T-helper 1 cell treated with Interleukin-12 subunit alpha and Interleukin-12 subunit beta and Interleukin-4 antibody, amounts not matched to agents 30 ng/mL and 1 ng/mL, for 36 hours (primary cell): ENCODE results near the gene SCAF4. TPM values are rescaled to one million over a fixed set of nuclear protein-coding genes. Genes with fewer than 3 reads are reported as not detected.

ENCODE experiments used
- intact Hi-C: fragments of 100-400 bp; cut with micrococcal nuclease; formaldehyde crosslinking; loops from one replicate; pipeline ENCODE4 v1.15.1; 2024
- total RNA-seq: library from RNA; stranded (reverse); gene quantifications from 2 replicates; pipeline ENCODE4 v1.2.3, GENCODE V29; 2022

The SCAF4 gene
- total RNA-seq, 1 donor from 2014 or later = 57.0 TPM

- intact Hi-C loops = loop anchor here (10.0 kb wide), 1 partner anchor 383 kb away; no protein-coding TSS in a partner anchor
Observed at GRCh38 chr21:31737586-31738397, 5.9 kb upstream of the SCAF4 start.

- intact Hi-C loops = loop anchor here (10.0 kb wide), 1 partner anchor 381 kb away; no protein-coding TSS in a partner anchor
Observed at GRCh38 chr21:31735511-31735992, 3.6 kb upstream of the SCAF4 start.

GRCh38 chr21:31733551-31734149, 1.7 kb upstream of the SCAF4 start:
- intact Hi-C loops = loop anchor here (2.0 to 10.0 kb wide), 8 partner anchors 175 to 1909 kb away; partner anchors contain the start of genes CFAP298, CRYZL1, EVA1C and ITSN1

GRCh38 chr21:31732597-31733550, 956 bp upstream of the SCAF4 start:
- intact Hi-C loops = loop anchor here (1.0 to 10.0 kb wide), 11 partner anchors 74 to 1909 kb away; partner anchors contain the start of genes CFAP298, CRYZL1, EVA1C and ITSN1

GRCh38 chr21:31731056-31731856, 662 bp downstream of the SCAF4 start:
- intact Hi-C loops = loop anchor here (1.0 to 10.0 kb wide), 10 partner anchors 8 to 1911 kb away; partner anchors contain the start of genes CRYZL1, EVA1C, ITSN1 and SYNJ1

DNA sequence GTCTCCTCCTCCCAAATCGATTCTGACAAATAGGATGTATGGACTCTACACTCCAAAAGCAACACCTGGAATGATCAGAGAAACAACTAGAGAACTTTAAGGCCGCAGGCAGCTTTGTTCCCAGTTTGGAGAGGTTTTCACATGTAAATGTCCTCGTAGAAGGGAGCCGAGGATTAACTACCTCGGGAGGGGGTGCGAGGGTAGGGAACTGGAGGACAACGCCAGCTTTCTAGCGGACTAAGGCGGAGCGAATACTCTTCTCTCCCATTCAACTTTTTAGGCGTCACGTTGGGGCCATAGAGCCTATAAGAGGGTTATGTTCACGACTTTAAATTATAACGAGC, 1.2 kb downstream of the SCAF4 start:
- intact Hi-C loops = loop anchor here (1.0 to 10.0 kb wide), 10 partner anchors 7 to 1912 kb away; partner anchors contain the start of genes CRYZL1, EVA1C, ITSN1 and SYNJ1

GRCh38 chr21:31729622-31730343, 2.1 kb downstream of the SCAF4 start:
- intact Hi-C loops = loop anchor here (2.0 to 10.0 kb wide), 8 partner anchors 13 to 1913 kb away; partner anchors contain the start of genes CRYZL1, EVA1C, ITSN1 and SYNJ1

GRCh38 chr21:31728952-31729351, 3.0 kb downstream of the SCAF4 start:
- intact Hi-C loops = no loop called here

DNA sequence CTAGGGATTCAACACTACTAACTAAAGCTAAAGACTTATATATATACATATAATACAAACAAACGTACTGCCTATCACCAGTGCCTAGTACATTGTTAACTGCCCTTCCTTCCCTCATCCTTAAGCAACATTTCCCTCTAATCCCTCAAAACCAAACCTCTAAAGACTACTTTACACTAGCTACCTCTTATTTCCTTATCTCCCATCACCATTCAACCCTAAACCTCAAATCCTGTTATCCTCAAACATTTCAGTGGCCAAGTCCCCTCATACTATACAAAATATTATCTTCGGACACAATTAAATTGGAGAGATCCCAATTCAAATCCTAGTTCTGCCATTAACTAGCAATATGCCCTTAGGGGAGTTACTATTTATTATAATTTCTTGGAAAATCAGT, 3.7 kb downstream of the SCAF4 start:
- intact Hi-C loops = no loop called here

DNA sequence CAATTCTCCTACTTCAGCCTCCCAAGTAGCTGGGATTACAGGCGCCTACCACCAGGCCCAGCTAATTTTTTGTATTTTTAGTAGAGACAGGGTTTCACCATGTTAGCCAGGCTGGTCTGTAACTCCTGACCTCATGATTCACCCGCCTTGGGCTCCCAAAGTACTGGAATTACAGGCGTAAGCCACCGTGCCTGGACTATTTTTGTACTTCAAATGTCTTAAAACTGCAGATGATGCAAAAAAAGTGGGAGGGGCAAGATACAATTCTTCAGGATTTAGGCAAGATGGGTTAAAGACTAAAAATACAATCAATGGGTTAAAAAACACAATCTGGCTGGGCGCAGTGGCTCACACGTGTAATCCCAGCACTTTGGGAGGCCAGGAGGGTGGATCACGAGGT, 4.7 kb downstream of the SCAF4 start:
- intact Hi-C loops = no loop called here

- intact Hi-C loops = no loop called here
Observed at GRCh38 chr21:31726407-31726806, 5.5 kb downstream of the SCAF4 start.

- intact Hi-C loops = no loop called here
Observed at GRCh38 chr21:31725202-31725839, 6.6 kb downstream of the SCAF4 start.

DNA sequence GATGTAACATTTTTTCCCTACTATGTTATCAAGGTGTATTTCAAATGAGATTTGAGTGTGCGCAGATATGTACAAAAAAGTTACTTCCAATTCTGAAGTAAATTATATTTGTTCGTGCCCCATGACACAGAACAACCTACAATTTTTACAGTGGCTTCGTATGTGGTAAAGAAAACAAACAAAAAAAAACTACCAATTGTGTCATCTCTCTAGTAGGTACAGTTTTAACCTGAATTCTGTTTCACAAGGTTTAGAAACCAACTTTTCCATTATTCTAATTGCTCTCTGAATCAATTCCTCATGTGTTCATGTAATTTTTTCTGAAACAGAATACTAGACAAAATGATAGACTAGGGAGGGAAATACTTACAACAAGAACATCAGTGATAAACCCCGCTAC, 7.4 kb downstream of the SCAF4 start:
- intact Hi-C loops = no loop called here

DNA sequence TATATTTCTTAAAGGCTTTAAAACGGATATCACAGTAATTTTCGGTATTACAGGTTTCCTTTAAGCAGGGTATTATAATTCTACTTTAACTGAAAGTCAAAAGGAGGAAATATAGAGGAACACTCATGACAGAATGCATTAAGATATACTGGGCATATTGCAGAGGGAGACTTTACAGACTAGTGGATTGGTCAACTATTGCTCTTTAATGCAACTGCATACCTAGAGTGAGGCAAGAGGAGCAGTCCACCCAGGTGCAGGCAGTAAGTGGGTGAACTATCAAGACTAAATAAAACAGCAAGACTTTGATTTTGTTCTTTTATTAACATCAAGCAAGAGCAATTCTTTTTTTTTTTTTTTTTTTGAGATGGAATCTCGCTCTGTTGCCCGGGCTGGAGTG, 10.5 kb downstream of the SCAF4 start:
- intact Hi-C loops = no loop called here

GRCh38 chr21:31720739-31721138, 11.2 kb downstream of the SCAF4 start:
- intact Hi-C loops = no loop called here

- intact Hi-C loops = no loop called here
Observed at GRCh38 chr21:31720330-31720729, 11.6 kb downstream of the SCAF4 start.

- intact Hi-C loops = loop anchor here (2.0 kb wide), 1 partner anchor 15 kb away; no protein-coding TSS in a partner anchor
Observed at GRCh38 chr21:31716106-31716505, 15.8 kb downstream of the SCAF4 start.

GRCh38 chr21:31714741-31715365, 17.1 kb downstream of the SCAF4 start:
- intact Hi-C loops = no loop called here
